Measurements from ENCODE around the gene CACNA2D3. TPM values are rescaled to one million over a fixed set of nuclear protein-coding genes. Genes with fewer than 3 reads are reported as not detected.

Gene CACNA2D3
- total RNA-seq, 2 experiments from 2014 or later, result not detected

DNA sequence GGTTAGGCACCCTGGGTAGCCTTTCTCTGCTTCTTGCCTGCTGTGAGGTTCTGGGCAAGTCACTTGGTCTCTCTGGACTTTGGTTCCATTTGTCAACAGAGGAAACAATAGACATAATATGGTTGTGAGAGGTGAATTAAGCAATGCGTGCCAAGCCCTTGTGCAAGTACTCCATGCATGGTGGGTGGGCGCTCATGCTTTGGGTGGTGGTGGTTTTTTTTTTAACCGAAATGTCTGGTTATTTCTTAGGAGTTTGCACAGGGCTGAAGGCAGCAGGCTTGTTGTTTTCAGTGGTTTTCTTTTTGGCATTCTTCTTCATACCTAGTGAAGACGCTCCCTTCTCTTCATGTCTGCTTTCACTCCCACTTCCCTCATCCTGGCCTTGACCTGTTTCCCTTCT, 889.7 kb downstream of the CACNA2D3 start:
- no peaks in the 10 kb centered on the region for H3K9me3 Mint-ChIP-seq
- H3K36me3 Mint-ChIP-seq, result no peaks in the 10 kb centered on the region
- H3K4me3 Mint-ChIP-seq, result no peak overlapping the region
- H3K27me3 Mint-ChIP-seq, result no peaks in the 10 kb centered on the region
- H3K27ac Mint-ChIP-seq, result no peak overlapping the region
- no peak for DNase-seq
- no peaks in the 10 kb centered on the region for H3K4me1 Mint-ChIP-seq

- no peaks in the 10 kb centered on the region for H3K27me3 Mint-ChIP-seq
- H3K27ac Mint-ChIP-seq, result no peak overlapping the region
- no peak overlapping the region for H3K4me3 Mint-ChIP-seq
- no peaks in the 10 kb centered on the region for H3K4me1 Mint-ChIP-seq
- no peak for DNase-seq
- no peaks in the 10 kb centered on the region for H3K9me3 Mint-ChIP-seq
- no peaks in the 10 kb centered on the region for H3K36me3 Mint-ChIP-seq
Measured at GRCh38 chr3:55013145-55013925, 891.0 kb downstream of the CACNA2D3 start.

DNA sequence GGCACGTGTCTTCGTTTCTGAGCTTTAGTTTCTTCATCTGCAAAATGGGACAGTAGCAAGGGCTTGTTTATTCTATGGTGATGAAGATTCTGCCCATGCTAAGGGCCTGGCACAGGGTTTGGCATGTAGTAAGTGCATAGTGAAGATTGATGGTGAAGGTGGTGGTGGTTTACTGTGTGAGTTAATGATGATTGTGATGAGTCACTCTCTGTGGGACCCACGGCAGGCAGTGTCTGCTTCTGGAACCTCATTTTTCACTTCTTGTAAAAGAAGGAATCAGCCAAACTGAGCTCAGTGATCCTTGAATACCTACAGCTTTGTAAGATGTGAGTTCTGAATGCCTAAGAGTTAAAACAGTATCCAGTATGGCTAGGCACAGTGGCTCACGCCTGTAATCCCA, 891.7 kb downstream of the CACNA2D3 start:
- H3K36me3 Mint-ChIP-seq, result no peaks in the 10 kb centered on the region
- no peak for DNase-seq
- no peaks in the 10 kb centered on the region for H3K4me1 Mint-ChIP-seq

DNA sequence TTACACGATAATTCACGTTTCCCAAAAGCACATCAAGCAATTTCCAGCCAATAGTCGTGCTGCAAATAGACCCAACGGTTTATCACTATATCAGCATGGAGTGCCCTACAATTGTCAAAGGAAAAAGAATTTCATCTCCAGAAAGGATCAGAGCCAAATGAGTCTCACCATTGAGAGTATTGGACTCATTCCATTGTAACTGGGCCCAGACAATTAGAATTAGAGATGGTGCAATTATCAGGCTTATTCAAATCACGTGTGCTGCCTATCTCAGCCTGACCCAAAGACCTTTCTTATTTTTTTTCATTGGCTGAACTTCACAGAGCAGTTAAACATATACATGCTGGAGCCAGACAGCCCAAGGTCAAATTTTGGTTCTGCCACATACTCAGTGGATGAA, 892.6 kb downstream of the CACNA2D3 start:
- Mint-ChIP-seq H3K9me3 (no peaks in the 10 kb centered on the region), H3K27me3 (no peaks in the 10 kb centered on the region), H3K36me3 (no peaks in the 10 kb centered on the region), H3K4me1 (no peaks in the 10 kb centered on the region), H3K4me3 (no peak overlapping the region), H3K27ac (no peak overlapping the region)
- DNase-seq, result no peak

More for the DNA sequence above, 891.7 kb downstream of the CACNA2D3 start:
- no peak overlapping the region for H3K4me3 Mint-ChIP-seq
- no peak overlapping the region for H3K27ac Mint-ChIP-seq
- H3K9me3 Mint-ChIP-seq, result no peaks in the 10 kb centered on the region
- H3K27me3 Mint-ChIP-seq, result no peaks in the 10 kb centered on the region

GRCh38 chr3:55017876-55018275, 895.5 kb downstream of the CACNA2D3 start:
- Mint-ChIP-seq H3K4me3 (no peak overlapping the region), H3K36me3 (no peaks in the 10 kb centered on the region), H3K27ac (no peak overlapping the region), H3K9me3 (no peaks in the 10 kb centered on the region), H3K4me1 (no peaks in the 10 kb centered on the region), H3K27me3 (no peaks in the 10 kb centered on the region)
- DNase-seq, result no peak

DNA sequence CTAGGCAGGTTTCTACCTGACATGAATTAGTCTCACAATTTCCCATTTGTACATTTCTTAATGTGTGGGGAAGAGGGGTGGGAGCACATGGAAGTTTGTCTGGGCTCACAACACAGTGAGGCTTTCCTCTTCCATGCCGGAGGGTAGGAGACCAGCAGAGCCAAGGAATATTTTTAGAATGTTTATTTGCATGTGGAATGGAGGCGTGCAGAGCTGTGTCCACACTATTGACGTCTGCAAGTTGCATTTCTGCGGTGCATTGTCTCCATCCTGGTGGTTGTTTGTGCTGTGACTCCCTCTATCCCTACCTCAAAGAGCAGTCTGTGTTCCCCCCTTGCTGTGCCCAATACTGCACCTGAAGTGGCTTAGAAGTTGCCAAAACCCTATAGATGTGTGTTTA, 908.6 kb downstream of the CACNA2D3 start:
- no peaks in the 10 kb centered on the region for H3K27me3 Mint-ChIP-seq
- no peak overlapping the region for H3K4me3 Mint-ChIP-seq
- H3K9me3 Mint-ChIP-seq, result no peaks in the 10 kb centered on the region
- DNase-seq, result no peak
- H3K36me3 Mint-ChIP-seq, result no peaks in the 10 kb centered on the region
- H3K4me1 Mint-ChIP-seq, result no peaks in the 10 kb centered on the region
- no peak overlapping the region for H3K27ac Mint-ChIP-seq

GRCh38 chr3:55036883-55037577, 914.7 kb downstream of the CACNA2D3 start:
- Mint-ChIP-seq H3K4me3 (no peak overlapping the region), H3K27ac (no peak overlapping the region), H3K9me3 (peaks cover 3% of the 10 kb centered on the region), H3K36me3 (no peaks in the 10 kb centered on the region), H3K27me3 (no peaks in the 10 kb centered on the region), H3K4me1 (no peaks in the 10 kb centered on the region)
- no peak for DNase-seq

DNA sequence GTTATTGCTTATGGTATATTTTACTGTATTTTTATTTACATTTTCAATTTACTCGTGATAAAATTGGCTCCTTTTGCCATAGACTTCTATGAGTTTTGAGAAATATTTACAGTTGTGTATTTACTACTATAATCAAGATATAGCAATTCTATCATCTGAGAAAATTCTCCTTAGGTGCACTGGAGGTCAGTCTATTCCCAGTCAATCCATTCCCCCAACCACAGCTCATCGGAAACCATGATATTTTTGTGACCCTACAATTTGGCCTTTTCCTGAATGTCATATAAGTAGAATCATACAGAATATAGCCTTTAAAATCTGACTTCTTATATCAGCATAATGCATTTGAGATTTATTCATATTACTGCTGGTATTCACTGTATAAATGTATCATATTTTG, 920.2 kb downstream of the CACNA2D3 start:
- Mint-ChIP-seq H3K9me3 (peaks cover 2% of the 10 kb centered on the region), H3K4me3 (no peak overlapping the region), H3K27ac (no peak overlapping the region), H3K4me1 (no peaks in the 10 kb centered on the region), H3K36me3 (no peaks in the 10 kb centered on the region), H3K27me3 (no peaks in the 10 kb centered on the region)
- DNase-seq, result no peak

DNA sequence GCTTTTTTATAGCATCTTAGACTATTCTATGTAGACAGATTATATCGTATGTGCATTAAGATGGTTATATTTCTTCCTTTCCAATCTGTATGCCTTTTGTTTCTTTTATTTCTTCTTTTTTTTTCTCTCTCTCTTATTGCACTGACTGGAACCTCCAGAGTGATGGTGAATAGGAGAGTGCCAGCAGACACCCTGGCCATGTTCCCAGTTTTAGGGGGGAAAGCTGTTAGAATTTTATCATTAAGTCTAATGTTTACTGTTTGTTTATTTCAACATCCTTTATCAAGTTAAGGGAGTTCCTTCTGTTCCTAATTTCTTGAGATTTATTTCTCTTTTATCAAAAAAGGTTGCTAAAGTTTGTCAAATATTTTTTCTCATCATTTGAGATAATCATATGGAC, 922.1 kb downstream of the CACNA2D3 start:
- Mint-ChIP-seq H3K4me1 (no peaks in the 10 kb centered on the region), H3K27me3 (no peaks in the 10 kb centered on the region), H3K4me3 (no peak overlapping the region), H3K9me3 (peaks cover 2% of the 10 kb centered on the region), H3K27ac (no peak overlapping the region), H3K36me3 (no peaks in the 10 kb centered on the region)
- no peak for DNase-seq

DNA sequence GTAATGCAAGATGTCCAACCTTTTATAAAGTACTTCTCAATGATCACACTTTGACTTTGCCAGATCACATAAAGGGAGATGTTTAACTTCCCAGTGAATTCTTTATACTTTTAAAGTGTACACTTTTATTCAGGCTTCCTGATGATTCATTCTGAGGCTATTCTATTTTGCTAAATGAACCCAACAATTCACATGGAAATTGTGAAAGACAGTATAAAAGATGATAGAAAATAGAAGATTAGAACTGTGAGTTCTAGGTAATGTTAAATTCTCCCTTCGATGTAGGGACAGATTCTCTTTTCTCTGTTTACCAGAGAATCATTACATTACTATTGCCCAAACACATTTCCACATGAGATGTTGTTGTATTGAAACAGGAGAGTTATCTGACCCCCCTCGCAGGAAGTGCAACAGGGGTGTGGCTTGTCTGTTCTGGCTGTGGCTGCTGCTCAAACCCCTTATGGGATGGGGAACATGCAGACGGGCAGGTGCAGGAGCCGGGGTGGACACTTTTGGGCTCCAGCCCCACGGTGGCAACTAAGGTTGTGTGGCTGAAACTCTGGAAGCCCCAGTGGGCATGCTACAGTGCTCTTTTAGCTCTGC, 936.8 kb downstream of the CACNA2D3 start:
- no peak overlapping the region for H3K4me3 Mint-ChIP-seq
- H3K27me3 Mint-ChIP-seq, result no peaks in the 10 kb centered on the region
- H3K9me3 Mint-ChIP-seq, result peaks cover 9% of the 10 kb centered on the region

GRCh38 chr3:55060896-55061719, 938.8 kb downstream of the CACNA2D3 start:
- Mint-ChIP-seq H3K36me3 (no peaks in the 10 kb centered on the region), H3K27ac (no peak overlapping the region), H3K27me3 (no peaks in the 10 kb centered on the region)

More for the DNA sequence above, 936.8 kb downstream of the CACNA2D3 start:
- no peak for DNase-seq
- Mint-ChIP-seq H3K27ac (no peak overlapping the region), H3K4me1 (no peaks in the 10 kb centered on the region), H3K36me3 (no peaks in the 10 kb centered on the region)

GRCh38 chr3:55061720-55062034, 939.3 kb downstream of the CACNA2D3 start:
- H3K4me3 Mint-ChIP-seq, result no peak overlapping the region
- H3K36me3 Mint-ChIP-seq, result no peaks in the 10 kb centered on the region
- H3K27me3 Mint-ChIP-seq, result no peaks in the 10 kb centered on the region
- no peak for DNase-seq
- no peaks in the 10 kb centered on the region for H3K9me3 Mint-ChIP-seq
- H3K27ac Mint-ChIP-seq, result no peak overlapping the region
- no peaks in the 10 kb centered on the region for H3K4me1 Mint-ChIP-seq

More at GRCh38 chr3:55060896-55061719, 938.8 kb downstream of the CACNA2D3 start:
- H3K4me1 Mint-ChIP-seq, result no peaks in the 10 kb centered on the region
- peaks cover 1% of the 10 kb centered on the region for H3K9me3 Mint-ChIP-seq
- no peak for DNase-seq
- no peak overlapping the region for H3K4me3 Mint-ChIP-seq

DNA sequence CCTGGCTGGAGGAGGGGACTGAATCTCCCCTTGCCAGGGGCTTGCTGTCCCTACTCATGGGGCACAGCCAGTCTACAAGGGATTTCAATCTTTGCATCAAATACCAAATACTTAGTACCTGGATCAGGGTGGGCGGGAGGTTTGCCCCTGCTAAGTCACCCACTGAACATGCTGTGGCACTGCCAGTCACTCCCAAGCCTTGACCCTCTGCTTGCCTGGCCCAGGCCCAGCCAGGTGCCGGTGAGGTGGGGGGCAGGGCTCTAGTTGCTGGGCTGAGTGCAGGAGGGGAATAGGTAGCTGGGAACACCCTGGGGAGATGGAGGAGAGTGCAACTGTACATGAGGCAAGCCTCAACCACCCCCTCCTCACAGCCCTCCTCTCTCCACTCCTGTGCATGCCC, 941.8 kb downstream of the CACNA2D3 start:
- H3K9me3 Mint-ChIP-seq, result no peaks in the 10 kb centered on the region

GRCh38 chr3:55065331-55065730, 943.0 kb downstream of the CACNA2D3 start:
- no peaks in the 10 kb centered on the region for H3K27me3 Mint-ChIP-seq
- no peak overlapping the region for H3K4me3 Mint-ChIP-seq
- no peaks in the 10 kb centered on the region for H3K4me1 Mint-ChIP-seq
- no peaks in the 10 kb centered on the region for H3K36me3 Mint-ChIP-seq
- no peak for DNase-seq
- no peaks in the 10 kb centered on the region for H3K9me3 Mint-ChIP-seq
- no peak overlapping the region for H3K27ac Mint-ChIP-seq

More for the DNA sequence above, 941.8 kb downstream of the CACNA2D3 start:
- H3K36me3 Mint-ChIP-seq, result no peaks in the 10 kb centered on the region
- H3K4me3 Mint-ChIP-seq, result no peak overlapping the region
- no peak overlapping the region for H3K27ac Mint-ChIP-seq
- H3K4me1 Mint-ChIP-seq, result no peaks in the 10 kb centered on the region
- no peaks in the 10 kb centered on the region for H3K27me3 Mint-ChIP-seq
- DNase-seq, result no peak

GRCh38 chr3:55066551-55067047, 944.2 kb downstream of the CACNA2D3 start:
- no peak for DNase-seq
- H3K4me1 Mint-ChIP-seq, result no peaks in the 10 kb centered on the region
- H3K4me3 Mint-ChIP-seq, result no peak overlapping the region
- H3K36me3 Mint-ChIP-seq, result no peaks in the 10 kb centered on the region
- no peak overlapping the region for H3K27ac Mint-ChIP-seq
- no peaks in the 10 kb centered on the region for H3K9me3 Mint-ChIP-seq
- no peaks in the 10 kb centered on the region for H3K27me3 Mint-ChIP-seq
